Cerebellar cortex (tissue), 1 donor: Measurements from ENCODE around the gene IFNG.

Experiments
- DNase-seq: peaks from one replicate; pipeline ENCODE4 v3.0.0-alpha.2; 2015; ENCODE audit warnings: low spot score

Gene IFNG

DNA sequence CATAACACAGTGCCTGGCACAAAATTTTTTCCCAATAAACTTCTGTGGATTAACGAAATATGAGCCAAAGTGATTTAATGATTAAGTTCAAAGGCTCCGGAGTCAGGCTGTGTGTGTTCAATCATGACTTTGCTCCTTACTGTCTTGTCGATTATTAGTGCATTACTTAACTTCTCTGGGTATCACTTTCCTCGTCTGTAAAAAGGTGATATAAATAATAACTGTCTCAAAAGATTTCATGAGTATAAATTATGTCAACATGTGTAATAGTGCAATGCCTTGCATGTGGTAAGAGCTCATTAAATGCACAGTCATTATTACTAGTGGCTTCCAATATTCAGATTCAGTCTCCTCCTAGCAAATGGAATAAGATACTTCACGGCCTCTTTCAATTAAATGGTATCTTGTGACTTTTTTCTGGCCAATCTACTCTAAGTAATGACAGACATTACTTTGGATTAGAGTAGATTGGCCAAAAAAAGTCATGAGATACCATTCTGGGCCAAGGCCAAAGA lies 6.8 kb upstream of the IFNG start:
- no peak for DNase-seq

DNA sequence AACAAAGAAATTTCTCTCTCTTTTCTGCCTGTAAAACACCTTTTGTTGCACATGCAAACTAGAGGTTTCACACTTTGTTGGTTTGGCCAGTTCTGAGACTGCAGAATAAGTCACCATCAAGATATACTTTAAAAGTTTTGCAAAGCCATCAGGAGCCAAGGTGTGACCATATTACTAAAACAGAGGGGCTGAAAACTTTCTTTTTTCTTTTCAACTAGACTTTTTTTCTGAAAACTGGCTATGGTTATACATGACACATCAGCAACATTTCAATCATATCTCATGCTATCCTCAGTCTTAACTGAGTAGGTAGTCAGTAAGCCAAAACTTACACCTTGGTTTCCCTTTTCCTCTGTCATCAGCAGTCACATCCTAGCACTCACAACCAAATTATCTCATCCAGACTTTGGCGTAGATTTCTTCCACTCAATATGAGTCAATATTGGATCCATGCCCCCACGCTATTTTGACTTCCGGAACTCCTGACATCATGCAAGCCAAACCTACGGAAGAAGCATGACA lies 4.1 kb upstream of the IFNG start:
- DNase-seq = no peak

DNA sequence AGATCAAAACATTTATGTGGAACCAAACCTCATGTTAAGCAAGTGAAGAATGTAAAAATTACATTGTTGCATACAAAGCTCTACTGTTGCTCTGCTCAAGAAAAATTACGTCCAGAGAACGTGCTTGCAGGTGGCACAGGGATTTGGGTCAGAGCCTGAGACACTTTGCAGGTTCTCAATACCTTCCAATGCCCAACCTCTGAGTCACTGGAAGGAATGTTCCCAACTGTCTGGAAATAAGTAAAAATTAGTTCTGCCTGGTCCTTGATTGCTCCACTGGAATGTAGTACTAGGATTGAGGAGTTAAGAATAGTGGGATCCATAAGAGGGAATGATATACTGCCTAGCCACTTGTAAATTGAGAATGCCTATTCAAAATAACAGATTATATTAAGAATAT lies 2.8 kb upstream of the IFNG start:
- DNase-seq = no peak

DNA sequence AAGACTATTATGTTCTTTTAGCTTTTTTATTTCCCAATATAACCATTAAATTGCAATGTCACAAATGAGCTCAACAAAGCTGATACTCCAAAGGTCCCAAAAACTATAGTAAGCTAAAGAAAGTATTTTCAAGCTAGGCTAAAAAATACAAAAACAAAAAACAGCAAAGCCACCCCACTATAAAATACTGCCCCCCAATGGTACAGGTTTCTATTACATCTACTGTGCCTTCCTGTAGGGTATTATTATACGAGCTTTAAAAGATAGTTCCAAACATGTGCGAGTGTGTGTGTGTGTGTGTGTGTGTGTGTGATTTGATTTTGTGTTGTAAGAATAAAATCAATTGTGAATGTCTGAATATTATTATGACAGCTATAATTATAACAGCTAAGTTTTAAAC lies 1.1 kb downstream of the IFNG start:
- peak; percentile 7 for DNase-seq

DNA sequence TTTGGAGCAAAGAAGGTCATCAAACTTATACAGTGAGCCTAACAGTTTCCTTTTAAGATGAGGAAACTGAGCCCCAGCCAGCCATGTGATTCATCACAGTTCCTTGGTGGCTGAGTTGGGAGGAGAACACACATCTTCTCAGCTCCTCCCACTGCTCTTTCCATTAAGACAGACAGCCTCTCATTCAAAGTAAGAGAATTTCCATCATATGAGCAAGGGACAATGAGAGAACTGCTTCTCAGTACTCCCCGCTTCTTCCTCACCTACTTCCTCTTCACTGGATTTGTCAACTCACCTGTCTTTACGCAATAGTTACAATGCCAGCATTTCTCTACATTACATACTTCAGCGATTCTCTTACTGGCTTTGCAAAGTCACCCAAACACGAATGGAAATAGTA lies 2.2 kb downstream of the IFNG start:
- DNase-seq = no peak

DNA sequence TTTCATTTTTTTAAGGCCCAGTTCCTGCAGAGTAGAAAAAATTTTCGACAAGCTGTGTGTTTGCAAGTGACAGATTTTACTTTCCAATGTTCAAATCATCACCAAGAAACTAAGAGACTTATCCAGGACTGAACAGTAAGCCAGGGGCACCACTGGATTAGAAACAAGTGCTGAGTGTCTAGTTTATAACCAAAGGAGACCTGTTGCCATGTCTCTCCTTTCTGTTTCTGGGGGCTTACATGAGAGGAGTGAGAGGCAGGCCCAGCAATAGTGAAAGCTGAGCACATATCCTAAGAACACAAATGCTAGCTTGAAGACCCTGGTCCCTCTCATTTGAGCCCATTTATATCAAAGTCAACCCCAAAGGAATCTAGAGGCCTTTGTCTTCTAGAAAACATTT lies 2.9 kb downstream of the IFNG start:
- DNase-seq = no peak

DNA sequence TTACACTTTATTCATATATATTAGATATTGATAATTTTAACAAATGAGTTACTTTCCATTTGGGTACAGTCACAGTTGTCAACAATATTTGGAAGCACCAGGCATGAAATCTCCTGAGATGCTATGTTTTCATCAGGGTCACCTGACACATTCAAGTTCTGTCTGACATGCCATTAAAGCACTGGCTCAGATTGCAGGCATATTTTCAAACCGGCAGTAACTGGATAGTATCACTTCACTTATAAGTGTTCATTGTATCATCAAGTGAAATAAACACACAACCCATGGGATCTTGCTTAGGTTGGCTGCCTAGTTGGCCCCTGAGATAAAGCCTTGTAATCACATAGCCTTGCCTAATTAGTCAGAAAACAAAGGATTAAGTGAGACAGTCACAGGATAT lies 4.8 kb downstream of the IFNG start:
- no peak for DNase-seq

DNA sequence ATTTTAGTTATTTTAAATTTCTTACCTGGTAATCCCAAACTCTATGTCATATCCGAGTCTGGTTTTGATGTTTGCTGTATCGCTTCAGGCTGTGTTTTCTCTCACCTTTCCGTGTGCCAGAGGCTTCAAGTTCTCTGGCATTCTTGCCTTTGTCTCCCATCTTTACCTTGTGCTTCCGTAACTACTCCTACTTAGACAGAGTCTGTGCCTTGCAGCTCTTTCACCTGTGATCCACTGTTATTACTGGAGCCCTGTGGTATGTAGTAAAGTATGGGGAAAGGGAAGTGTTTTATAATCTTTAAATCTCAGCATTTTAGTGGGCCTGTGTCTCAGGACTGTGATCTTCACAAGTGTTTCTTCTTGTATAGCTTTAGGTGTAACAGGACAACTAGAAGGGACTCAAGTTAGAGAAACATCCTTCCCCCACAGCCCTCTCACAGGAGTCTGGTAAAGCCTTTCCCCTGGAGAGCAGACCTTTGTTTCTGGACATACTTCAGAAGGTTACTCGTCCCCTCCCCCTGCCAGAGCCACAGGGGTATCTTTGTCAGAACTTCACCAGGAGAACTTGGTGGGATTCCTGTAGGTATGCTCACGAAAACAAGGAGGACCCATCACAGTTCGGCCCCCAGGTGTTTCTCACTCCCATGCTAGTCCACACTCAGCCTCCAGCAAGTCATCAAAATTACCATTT lies 11.1 kb downstream of the IFNG start:
- DNase-seq = no peak

DNA sequence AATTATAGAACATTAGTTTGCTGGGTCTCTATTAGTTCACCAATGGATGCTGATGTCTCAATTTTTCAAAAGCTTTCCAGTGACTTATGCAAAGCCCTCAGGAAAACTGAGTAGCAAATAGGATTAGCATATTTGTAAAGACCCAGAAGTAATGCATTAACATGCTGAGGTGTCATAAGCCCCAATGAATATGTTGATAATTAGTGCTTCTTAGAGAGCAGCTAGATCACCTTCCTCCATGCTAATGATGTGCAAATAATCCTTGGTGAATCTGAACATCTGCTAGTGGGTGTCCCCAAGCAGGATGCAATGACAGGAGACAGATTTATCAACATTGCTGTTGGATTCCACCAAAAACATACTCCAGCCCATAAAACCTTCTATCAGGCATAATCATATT lies 19.0 kb downstream of the IFNG start:
- no peak for DNase-seq

DNA sequence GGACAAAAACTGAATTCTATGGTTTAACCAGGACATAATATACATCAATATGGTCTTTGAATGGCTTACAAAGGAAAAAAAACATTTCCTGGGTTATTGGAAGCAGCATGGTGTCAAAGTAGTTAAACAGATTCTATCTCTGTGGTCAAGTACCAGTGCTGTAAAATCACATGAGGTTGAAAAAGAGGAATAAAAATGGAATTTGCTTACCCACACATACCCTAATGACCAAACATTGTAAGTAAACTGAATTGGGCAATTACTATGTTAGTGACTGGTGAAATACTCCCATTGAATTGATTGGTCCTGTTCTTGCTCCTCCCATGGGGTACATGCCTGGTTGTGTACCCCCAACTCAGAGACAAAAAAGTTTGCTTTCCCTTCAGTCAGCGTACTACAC lies 19.6 kb downstream of the IFNG start:
- no peak for DNase-seq

DNA sequence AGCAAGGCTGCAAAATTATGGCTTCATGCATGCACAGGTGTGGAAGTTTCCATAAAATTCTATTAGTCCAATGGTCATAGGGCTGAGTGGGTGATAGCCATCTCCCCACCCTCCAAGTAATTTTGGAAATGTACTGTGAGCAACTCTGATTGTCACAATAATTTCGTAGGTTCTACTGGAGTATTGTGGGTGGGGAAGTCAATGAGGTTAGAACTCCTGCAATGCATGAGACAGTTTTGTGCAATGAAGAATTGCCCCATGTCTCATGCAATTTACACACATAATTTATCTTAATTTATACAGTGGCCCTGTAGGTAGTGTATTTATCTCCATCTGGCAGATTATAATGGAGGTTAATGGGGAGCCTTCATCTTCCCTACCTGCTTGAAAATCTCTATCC lies 20.5 kb downstream of the IFNG start:
- no peak for DNase-seq

DNA sequence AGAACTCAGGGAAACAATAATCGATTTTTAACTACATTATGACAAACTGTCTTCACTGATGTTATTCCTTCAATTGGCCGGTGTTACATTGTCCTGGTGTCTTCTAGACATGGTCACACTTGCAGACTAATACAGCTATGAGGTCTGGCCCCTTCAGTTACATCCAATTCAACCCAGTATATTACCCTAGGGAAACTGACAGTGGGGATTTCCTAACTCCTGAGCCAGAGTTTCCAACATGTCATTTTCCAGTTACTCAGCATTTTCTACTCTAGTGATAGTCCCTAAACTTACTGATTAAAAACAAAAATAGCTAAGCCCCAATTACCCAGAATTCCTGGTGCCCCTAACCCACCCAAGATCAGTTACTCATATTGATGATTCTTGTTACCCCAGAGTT lies 21.1 kb downstream of the IFNG start:
- no peak for DNase-seq

DNA sequence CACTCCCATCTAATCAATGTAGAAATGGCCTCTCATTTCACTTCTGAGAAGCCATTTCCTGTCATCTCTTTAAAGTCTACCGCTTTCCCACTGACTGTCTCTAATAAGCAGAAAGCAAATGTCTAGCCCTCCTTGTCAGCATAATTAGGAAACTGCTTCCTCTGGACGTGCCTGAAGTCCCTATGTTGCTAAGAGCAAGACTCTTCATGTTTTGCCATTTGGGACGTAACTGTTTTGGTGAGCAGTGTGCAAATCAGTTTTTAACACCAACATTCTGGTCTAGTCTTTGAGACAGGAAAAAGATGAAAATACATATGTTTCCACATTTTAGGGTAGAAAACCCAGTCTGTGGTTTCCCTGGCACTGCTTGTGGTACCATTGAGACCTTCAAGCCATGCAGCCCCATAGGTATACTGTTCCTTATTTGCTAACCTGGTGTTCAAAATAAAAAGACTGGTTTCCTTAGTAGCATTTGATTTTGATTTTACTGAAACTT lies 22.2 kb downstream of the IFNG start:
- DNase-seq = no peak

DNA sequence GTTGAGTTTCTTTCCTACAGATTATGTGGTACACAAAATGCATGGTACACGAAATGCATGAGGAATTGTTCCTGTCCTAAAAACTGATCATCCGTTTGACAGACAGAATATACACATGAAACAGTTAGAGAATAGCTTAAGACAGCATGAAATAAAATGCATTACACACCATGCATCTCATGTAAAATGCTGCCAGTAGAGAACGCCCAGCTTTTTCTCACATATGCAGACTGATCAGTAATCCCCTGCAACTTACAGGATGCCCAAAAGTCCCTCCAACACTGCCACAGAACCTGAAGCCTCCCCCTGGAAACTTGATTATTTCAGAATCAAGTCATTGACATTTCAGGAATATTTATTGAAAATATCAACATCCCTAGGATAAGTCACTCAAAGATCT lies 24.0 kb downstream of the IFNG start:
- no peak for DNase-seq

DNA sequence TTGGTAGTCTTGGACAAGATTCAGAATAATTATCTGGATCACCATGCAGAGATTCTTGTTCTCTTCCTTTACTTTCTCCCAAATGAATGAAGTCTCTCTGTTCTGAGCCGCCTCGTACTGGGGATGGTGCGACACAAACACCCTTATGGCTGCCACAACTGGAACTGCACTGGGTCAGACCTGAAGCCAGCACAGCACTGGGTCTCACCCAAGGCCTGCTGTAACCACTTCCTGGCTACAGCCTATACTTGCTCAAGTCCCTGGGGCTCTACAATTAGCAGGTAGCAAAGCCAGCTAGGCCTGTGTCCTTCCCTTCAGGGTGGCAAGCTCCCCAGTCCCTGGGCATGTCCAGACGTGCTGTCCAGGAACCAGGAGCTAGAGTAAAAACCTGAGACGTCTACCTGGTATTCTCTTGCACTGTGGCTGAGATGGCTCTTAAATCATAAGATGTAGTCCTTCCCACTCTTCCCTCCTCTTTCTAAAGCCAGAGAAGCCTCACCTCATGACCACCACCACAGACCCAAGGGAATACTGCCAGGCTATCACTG lies 27.6 kb downstream of the IFNG start:
- DNase-seq = no peak

DNA sequence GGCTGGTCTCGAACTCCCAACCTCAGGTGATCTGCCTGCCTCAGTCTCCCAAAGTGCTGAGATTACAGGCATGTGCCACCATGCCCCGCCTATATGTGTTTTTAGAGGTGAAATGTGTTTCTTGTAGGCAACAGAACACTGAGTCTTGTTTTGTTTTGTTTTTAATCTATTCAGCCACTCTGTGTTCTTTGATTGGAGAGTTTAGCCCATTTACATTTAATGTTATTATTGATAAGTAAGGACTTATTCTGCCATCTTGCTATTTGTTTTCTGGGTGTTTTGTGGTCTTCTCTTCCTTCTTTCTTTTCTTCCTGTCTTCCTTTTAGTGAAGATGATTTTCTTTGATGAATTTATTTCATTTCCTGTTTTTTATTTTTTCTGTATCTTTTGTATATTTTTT lies 29.6 kb downstream of the IFNG start:
- DNase-seq = no peak

DNA sequence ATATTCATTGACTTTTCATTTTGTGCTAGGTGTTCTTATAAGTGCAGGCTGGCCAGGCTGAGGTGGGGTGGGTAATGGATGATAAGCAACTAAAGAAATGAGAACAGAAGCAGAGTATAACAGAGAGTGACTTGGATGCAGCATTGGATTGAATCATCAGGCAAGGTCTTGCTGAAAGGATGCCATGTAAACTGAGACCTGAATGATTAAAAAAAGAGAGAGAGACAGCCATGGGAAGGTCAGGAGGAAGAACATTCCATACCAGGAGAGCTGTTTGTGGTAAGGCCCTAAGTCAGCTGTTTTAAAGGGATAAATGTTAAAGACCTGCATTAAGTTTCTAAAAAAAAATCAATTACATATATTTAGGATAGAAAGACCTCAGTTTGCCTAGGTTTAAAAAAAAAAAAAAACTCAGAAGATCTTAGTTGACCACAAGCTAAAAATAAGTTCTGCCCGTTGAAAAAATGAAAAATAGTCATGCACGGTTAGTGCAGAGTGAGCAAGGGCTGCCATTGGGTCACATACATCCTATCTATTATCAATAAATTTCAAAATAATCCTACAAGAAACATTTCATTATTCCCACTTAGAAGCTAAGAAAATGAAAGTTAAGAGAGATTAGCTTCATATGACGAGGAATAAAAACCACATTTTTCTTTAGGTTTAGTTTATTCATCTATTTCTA lies 37.2 kb downstream of the IFNG start:
- DNase-seq = no peak

DNA sequence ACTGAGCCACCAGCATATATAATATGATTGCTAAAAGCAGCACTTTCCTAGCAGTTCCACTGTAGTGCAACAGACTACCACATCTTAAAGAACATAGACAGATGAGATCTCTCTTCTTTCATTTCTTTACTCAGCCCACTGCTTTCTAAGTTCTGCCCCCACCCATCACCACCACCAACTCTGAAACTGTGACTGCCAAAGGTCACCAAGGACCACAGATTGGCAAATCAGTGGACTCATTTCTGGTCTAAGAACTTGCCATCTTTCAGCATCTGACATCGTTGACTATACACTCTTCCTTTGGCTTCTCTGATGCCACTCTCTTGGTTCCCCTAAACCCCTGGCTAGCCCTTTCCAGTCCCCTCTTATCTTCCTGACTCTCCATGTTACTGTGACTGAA lies 38.4 kb downstream of the IFNG start:
- no peak for DNase-seq

DNA sequence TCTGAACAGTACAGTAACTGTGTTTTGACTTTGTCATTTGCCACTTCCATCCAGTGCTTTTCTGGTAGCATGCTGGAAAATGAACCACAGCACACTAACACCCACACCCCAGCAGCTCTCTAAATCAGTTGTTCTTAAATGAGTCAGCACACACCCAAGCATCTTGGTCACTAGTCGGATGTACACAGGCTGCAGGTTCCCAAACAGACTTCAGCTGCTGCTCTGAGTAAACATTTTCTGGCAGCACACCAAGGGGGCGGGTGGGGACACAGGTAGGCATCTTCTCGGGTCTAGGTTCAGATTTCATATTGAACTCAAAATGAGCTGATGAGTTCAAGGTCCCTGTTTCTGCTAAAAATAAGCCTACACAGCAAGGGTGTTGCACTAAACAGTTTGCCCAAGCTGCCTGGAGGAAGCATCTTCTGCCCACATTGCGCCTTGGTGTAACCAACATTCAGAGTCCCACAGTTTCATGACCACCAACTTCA lies 39.8 kb downstream of the IFNG start:
- DNase-seq = no peak

DNA sequence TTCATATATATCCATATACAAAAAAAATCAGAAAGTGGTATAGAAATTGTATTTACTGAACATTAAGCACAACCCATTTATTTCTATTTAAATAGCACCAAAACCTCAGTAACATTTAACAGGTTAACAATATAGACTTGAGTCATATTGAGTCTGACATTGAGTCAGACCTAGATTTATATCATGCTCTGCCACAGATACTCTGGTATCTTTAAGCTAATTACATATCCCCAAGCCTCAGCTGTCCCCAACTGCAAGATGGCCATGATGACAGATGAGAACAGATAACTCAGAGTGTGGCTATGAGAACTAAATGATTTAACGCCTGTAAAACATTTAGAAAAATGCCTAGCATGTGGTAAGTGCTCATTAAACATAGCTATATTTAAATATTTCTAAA lies 40.3 kb downstream of the IFNG start:
- no peak for DNase-seq

DNA sequence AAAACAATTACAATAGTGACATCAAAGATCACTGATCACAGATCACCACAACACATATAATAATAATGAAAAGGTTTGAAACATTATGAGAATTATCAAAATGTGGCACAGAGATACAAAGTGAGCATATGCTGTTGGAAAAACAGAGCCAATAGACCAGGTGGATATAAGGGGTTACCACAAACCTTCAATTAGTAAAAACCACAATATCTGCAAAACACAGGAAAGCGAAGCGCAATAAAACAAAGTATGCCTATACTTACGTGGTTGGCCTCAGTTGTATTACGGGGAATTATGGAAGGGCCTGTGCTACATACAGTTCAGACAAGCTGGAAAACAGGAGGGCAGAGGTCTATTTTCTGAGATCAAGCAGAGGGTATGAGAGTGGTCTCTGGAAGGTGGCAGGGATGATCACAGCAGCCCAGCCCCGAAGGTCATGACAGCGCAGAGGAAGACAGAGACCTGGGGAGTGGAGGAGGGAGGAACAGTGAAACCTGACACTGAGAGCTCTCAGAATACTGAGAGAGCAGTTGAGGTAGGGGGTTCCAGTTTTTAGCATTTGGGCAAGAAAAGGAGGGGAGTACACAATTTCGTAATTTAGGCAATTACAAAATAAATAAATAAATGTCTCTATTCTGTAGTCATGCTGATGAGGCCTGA lies 41.3 kb downstream of the IFNG start:
- no peak for DNase-seq

DNA sequence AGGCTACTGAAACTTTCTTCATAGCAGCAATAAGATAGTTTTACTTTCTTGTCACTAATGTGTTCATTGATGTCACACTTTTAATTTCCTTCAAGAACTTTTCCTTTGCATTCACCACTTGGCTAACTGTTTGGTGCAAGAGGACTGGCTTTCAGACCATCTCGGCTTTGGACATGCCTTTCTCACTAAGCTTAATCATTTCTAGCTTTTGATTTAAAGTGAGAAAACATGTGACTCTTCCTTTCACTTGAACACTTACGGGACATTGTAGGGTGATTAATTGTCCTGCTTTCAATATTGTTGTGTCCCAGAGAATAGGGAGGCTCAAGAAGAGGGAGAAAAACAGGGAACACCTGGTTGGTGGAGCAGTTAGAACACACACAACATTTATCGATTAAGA lies 41.9 kb downstream of the IFNG start:
- DNase-seq = no peak

DNA sequence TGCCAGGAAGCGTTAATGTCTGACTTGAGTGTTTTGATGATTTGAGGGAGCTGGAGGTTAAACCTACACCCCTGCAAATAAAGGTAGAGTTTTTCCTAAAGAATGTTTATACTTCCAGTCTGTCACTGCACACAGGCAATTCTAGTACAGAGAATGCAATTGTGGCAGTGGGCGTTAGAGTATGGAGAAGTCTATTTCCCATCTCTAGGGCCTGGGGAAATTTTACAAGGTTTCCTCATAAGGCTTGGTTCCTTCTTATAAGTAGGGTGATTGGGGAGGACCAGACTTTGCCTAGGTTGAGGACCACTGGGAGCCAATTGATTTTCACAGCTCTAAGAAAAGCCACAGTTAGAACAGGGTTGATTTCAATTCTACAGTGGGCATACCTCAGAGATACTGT lies 44.3 kb downstream of the IFNG start:
- DNase-seq = no peak
